Peyer's patch (tissue), 4 donors: ENCODE measurements around the gene DIPK1A. TPM values are rescaled to one million over a fixed set of nuclear protein-coding genes. Genes with fewer than 3 reads are reported as not detected.

Source experiments
- DNase-seq, 3 donors: peaks; one replicate each; pipeline ENCODE4 v3.0.0-alpha.2; 2017 to 2019
- H3K27ac ChIP-seq, 4 donors: fragments of 200-600 bp; sonication (generic); one replicate each; pipeline ENCODE4 v1.5.1; 2016 to 2019
- H3K27me3 ChIP-seq, 2 donors: fragments of 200-600 bp; sonication (generic); one replicate each; pipeline ENCODE4 v1.5.1; 2019
- H3K36me3 ChIP-seq, 3 donors: fragments of 200-600 bp; sonication (generic); one replicate each; pipeline ENCODE4 v1.5.1; 2016 to 2019
- H3K4me1 ChIP-seq, 4 donors: fragments of 200-600 bp; sonication (generic); one replicate each; pipeline ENCODE4 v1.5.1; 2016 to 2019
- H3K4me3 ChIP-seq, 4 donors: fragments of 200-600 bp; sonication (generic); 1 replicate in 3 of 4; 2 replicates in 1 of 4; pipeline ENCODE4 v1.5.1; 2016 to 2019; ENCODE audit warnings: mild to moderate bottlenecking in 1 of 4
- H3K9me3 ChIP-seq, 4 donors: fragments of 200-600 bp; sonication (generic); one replicate each; pipeline ENCODE4 v1.5.1; 2016 to 2019; ENCODE audit warnings: mild to moderate bottlenecking in 1 of 4
- POLR2A ChIP-seq, 2 donors: fragments of 450-650 bp; IDR thresholded peaks; one replicate each; pipeline ENCODE4 v1.5.1; 2017; ENCODE audit warnings: antibody characterized with exemption in 2 of 2, mild to moderate bottlenecking in 2 of 2, moderate library complexity in 2 of 2
- total RNA-seq, 4 donors: library from RNA; depleted of rRNA; stranded (reverse); fragments of >200 nt; gene quantifications; one replicate each; pipeline ENCODE4 v1.1.0, GENCODE V29; 2016
- TF ChIP-seq, protein P1 (sequence below), 6 experiments: fragments of 450-650 bp in 4 of 6; fragments of 200-600 bp in 2 of 6; sonication (generic) in 1 of 6; IDR thresholded peaks; one replicate each; pipeline ENCODE4 v1.5.1; 2017 to 2019; ENCODE audit warnings: antibody characterized with exemption in 6 of 6, mild to moderate bottlenecking in 3 of 6, moderate library complexity in 1 of 6

DIPK1A gene
- total RNA-seq, 4 donors from 2014 or later, result 5.1 to 12.4 (median 7.8) TPM

DNA sequence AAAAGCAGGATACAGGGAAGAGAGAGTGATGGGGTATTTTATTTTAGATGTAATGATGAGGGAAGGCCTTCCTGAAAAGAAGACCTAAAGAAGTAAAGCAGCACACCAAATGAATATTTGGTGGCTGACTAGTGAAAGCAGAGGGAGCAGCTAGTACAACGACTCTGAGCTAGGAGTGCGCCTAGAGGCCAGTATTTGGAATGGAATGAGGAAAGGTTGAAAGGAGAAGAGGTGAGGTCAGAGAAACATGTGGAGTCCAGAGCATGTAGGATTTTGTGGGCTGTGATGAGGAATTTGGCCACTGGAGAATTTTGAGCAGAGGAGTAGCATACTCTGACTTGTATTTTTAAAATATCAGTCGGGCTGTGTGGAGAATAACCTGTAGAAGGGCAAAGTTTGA lies 141.2 kb downstream of the DIPK1A start:
- no peak for DNase-seq
- Histone ChIP-seq H3K27ac (no peak overlapping the region), H3K9me3 (no peaks in the 10 kb centered on the region), H3K27me3 (no peaks in the 10 kb centered on the region), H3K4me3 (no peak overlapping the region), H3K36me3 (no peaks in the 10 kb centered on the region), H3K4me1 (peaks cover 0 to 9% (median 0%) of the 10 kb centered on the region in 4 donors)
- TF ChIP-seq, protein P1, sequence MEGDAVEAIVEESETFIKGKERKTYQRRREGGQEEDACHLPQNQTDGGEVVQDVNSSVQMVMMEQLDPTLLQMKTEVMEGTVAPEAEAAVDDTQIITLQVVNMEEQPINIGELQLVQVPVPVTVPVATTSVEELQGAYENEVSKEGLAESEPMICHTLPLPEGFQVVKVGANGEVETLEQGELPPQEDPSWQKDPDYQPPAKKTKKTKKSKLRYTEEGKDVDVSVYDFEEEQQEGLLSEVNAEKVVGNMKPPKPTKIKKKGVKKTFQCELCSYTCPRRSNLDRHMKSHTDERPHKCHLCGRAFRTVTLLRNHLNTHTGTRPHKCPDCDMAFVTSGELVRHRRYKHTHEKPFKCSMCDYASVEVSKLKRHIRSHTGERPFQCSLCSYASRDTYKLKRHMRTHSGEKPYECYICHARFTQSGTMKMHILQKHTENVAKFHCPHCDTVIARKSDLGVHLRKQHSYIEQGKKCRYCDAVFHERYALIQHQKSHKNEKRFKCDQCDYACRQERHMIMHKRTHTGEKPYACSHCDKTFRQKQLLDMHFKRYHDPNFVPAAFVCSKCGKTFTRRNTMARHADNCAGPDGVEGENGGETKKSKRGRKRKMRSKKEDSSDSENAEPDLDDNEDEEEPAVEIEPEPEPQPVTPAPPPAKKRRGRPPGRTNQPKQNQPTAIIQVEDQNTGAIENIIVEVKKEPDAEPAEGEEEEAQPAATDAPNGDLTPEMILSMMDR (IDR thresholded peaks at IDR 0.05), result no peak
- TF ChIP-seq POLR2A (IDR thresholded peaks at IDR 0.05), result no peak

DNA sequence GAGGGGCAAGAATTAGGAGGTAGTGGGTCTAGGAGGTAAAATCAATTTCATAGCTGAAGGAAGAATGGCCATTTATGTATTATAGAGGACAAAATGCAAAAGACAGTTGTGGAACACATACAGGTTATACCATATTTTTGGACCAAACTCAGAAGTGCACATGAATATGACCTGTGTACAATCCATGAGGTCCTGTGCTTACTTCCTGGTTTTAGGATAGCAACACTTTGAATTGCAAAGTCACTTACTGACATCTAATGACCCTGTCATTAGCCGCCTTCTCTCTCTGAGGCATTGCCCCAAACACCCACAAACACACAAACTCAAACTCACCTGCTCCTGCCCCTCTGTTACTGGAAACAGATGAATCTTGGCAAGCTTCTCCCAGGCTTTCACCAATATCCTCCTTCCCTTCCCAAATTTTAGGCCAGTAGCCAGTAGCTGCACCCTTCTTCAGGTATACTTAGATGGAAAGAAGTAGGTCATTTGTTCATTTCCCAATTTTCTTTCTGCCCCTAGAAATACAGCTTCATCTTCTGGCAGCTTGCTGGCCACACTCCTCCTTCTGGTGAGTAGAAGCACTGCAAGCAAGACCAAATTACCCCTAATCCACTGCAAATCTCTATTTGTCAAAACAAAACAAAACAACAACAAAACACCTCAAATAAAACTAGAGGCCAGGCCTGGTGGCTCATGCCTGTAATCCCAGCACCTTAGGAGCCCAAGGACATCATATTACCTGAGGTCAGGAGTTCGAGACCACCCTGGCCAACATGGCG lies 143.1 kb downstream of the DIPK1A start:
- Histone ChIP-seq H3K9me3 (no peaks in the 10 kb centered on the region), H3K27ac (peak overlapping the region in 2 of 4 donors; percentile 44), H3K4me3 (no peak overlapping the region), H3K36me3 (no peaks in the 10 kb centered on the region), H3K27me3 (no peaks in the 10 kb centered on the region), H3K4me1 (peaks cover 0 to 9% (median 0%) of the 10 kb centered on the region in 4 donors)
- no peak for TF ChIP-seq POLR2A (IDR thresholded peaks at IDR 0.05)
- TF ChIP-seq, protein P1 (IDR thresholded peaks at IDR 0.05), result peak; percentile 51 to 81 (median 72)
- no peak for DNase-seq

DNA sequence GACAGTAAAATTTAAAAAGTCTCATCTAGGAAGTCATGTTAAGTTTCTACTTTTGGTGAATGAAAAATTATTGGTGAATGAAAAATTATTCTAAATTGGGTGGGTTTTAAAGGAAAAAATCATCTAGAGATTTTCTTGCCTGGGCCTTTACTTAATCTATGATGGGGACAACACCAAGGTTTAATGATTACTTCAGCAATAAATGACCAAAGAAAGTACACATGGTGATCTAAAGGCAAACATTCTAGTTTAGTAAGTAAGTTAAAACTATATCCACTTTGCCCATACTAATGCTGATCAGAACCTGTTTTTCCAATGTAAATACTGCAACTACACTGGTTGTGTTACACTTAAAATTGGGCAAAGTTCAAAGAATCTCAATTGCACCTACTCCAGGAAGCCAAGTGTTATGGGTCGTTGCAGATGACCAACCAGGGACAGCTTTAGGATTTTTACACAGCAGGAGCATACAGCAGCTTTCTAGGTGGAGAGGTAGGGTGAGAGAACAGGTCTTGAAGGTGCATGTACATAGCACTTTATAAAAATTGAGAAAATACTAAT lies 144.0 kb downstream of the DIPK1A start:
- TF ChIP-seq, protein P1 (IDR thresholded peaks at IDR 0.05), result no peak
- TF ChIP-seq POLR2A (IDR thresholded peaks at IDR 0.05), result no peak
- H3K27ac ChIP-seq, result peak overlapping the region in 2 of 4 donors; percentile 44
- H3K4me1 ChIP-seq, result peaks cover 0 to 9% (median 0%) of the 10 kb centered on the region in 4 donors
- H3K4me3 ChIP-seq, result no peak overlapping the region
- H3K9me3 ChIP-seq, result no peaks in the 10 kb centered on the region
- no peaks in the 10 kb centered on the region for H3K36me3 ChIP-seq
- H3K27me3 ChIP-seq, result no peaks in the 10 kb centered on the region
- no peak for DNase-seq

DNA sequence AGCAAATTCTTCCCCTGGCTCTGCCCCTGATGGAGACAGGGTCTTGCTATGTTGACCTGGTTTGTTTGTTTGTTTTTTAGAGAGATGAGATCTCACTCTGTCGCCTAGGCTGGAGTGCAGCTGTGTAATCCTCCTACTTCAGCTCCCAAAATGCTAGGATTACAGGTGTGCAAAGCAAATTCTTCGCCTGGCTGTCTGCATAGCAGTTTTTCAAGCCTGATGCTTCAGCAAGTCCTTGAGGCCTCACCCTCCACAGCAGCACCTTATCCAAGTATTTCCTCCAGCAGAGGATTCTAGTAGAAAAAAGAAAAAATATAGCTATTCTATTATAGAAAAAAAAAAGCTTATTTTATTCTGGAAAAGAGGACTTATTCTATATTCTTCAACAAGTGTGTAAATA lies 144.5 kb downstream of the DIPK1A start:
- Histone ChIP-seq H3K4me3 (no peak overlapping the region), H3K27ac (peak overlapping the region in 1 of 4 donors; percentile 18), H3K27me3 (no peaks in the 10 kb centered on the region), H3K36me3 (no peaks in the 10 kb centered on the region), H3K4me1 (peaks cover 0 to 9% (median 0%) of the 10 kb centered on the region in 4 donors), H3K9me3 (no peaks in the 10 kb centered on the region)
- TF ChIP-seq, protein P1 (IDR thresholded peaks at IDR 0.05), result no peak
- TF ChIP-seq POLR2A (IDR thresholded peaks at IDR 0.05), result no peak
- DNase-seq, result no peak

DNA sequence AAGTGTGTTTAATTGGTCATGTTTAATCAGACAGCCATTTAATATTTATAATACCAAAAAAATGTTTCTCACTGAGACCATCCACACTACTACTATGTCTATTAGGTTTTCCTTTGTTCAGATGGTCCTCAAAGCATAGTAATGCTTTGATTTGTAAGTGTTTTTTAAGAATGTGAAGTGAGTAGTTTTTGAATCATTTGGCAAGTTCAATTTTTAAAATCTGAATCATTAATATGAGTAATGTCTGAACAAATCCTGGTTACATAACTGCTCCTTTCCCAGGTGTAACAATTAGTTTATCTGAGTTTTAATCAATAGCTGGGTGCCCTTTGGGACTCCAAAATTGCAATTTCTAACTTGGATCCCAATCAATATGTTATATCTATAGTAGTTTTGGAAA lies 152.9 kb downstream of the DIPK1A start:
- Histone ChIP-seq H3K27me3 (no peaks in the 10 kb centered on the region), H3K9me3 (no peaks in the 10 kb centered on the region)
- TF ChIP-seq POLR2A (IDR thresholded peaks at IDR 0.05), result no peak
- TF ChIP-seq, protein P1 (IDR thresholded peaks at IDR 0.05), result no peak

More for the DNA sequence above, 152.9 kb downstream of the DIPK1A start:
- Histone ChIP-seq H3K4me1 (no peaks in the 10 kb centered on the region), H3K36me3 (no peaks in the 10 kb centered on the region), H3K4me3 (no peak overlapping the region), H3K27ac (no peak overlapping the region)
- no peak for DNase-seq
